Mesangial cell (primary cell): ENCODE results near the gene TRIM77. TPM values are rescaled to one million over a fixed set of nuclear protein-coding genes. Genes with fewer than 3 reads are reported as not detected.

Experiments used
- total RNA-seq: library from RNA; depleted of rRNA; stranded (reverse); fragments of >200 nt; gene quantifications from 2 replicates; pipeline ENCODE4 v1.2.3, GENCODE V29; 2015

The TRIM77 gene
- total RNA-seq, result not detected in 2 replicates

DNA sequence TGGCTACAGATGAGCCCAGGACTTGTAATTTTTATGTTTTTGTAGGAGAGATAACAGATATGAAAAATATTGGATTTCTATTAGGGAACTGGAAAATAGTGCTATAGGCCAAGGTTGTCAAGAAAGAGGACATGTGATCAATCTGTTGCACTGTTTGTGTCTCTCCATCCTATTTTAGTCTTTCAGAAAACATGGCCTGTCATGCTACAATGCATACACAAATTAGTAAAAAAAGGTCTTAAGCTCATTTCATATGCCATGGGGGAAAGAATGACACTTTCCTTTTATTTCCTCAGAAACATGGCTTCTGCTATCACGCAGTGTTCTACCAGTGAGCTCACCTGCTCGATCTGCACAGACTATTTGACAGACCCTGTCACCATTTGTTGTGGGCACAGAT is at the start of gene TRIM77:
TRIM77 (plus strand) TSS at position 301 of the 400 bp plus-strand sequence; CDS start at position 301, 0 bp downstream.

Other genes starting within 250 kb of the TRIM77 start
- gene NOX4, start 218.9 kb upstream of the TRIM77 start, total RNA-seq, result 9.8 and 11.2 TPM in 2 replicates
- not detected in 2 replicates for gene TRIM49, start 98.3 kb downstream of the TRIM77 start, total RNA-seq
- gene TRIM64B, start 168.2 kb downstream of the TRIM77 start, total RNA-seq, result not detected in 2 replicates
- not detected in 2 replicates for gene TRIM49D1, start 211.9 kb downstream of the TRIM77 start, total RNA-seq
- gene TRIM49D2, start 213.8 kb downstream of the TRIM77 start, total RNA-seq, result not detected in 2 replicates